Measurements from ENCODE around the gene UBAC2.

GRCh38 chr13:99399623-99399974 is 198.9 kb downstream of the UBAC2 start:
- TF ChIP-seq ARNT (IDR thresholded peaks at IDR 0.05) (no peak), ZNF384 (IDR thresholded peaks at IDR 0.05) (no peak), SUZ12 (IDR thresholded peaks at IDR 0.05) (no peak), SP1 (IDR thresholded peaks at IDR 0.05) (no peak), FOXA1 (IDR thresholded peaks at IDR 0.05) (no peak), HDGF (IDR thresholded peaks at IDR 0.05; ENCODE audit: borderline replicate concordance) (no peak), CTBP1 (IDR thresholded peaks at IDR 0.05; ENCODE audit: borderline replicate concordance) (no peak), FOXK2 (IDR thresholded peaks at IDR 0.05) (no peak), FOXM1 (IDR thresholded peaks at IDR 0.05; ENCODE audit: borderline replicate concordance) (no peak)
